ENCODE measurements around the gene CCNG2.
"Not testable (repeated sequence)": the region's sequence is repeated elsewhere in the genome, so short reads cannot be mapped to it uniquely, and the experiment has no call there.

The CCNG2 gene

GRCh38 chr4:77132652-77133312, 24.2 kb upstream of the CCNG2 start:
- FAIRE-seq: no peak

GRCh38 chr4:77137448-77137847, 19.6 kb upstream of the CCNG2 start:
- FAIRE-seq; DNase-seq (ENCODE audit: insufficient read length, low spot score): not testable (repeated sequence)

More at GRCh38 chr4:77132652-77133312, 24.2 kb upstream of the CCNG2 start:
- TF ChIP-seq CTCF (IDR thresholded peaks at IDR 0.05; ENCODE audit: insufficient read depth, missing control alignments): no peak
- no peak for DNase-seq (ENCODE audit: insufficient read length, low spot score)

GRCh38 chr4:77141964-77142645, 14.9 kb upstream of the CCNG2 start:
- FAIRE-seq (no peak), DNase-seq (ENCODE audit: insufficient read length, low spot score) (no peak)
- TF ChIP-seq CTCF (IDR thresholded peaks at IDR 0.05; ENCODE audit: insufficient read depth, missing control alignments): no peak

GRCh38 chr4:77142646-77143028, 14.4 kb upstream of the CCNG2 start:
- no peak for TF ChIP-seq CTCF (IDR thresholded peaks at IDR 0.05; ENCODE audit: insufficient read depth, missing control alignments)
- DNase-seq (ENCODE audit: insufficient read length, low spot score) (no peak), FAIRE-seq (no peak)

GRCh38 chr4:77143091-77143490, 13.9 kb upstream of the CCNG2 start:
- TF ChIP-seq CTCF (IDR thresholded peaks at IDR 0.05; ENCODE audit: insufficient read depth, missing control alignments): no peak
- DNase-seq (ENCODE audit: insufficient read length, low spot score): no peak
- FAIRE-seq: no peak

- FAIRE-seq: no peak
- no peak for TF ChIP-seq CTCF (IDR thresholded peaks at IDR 0.05; ENCODE audit: insufficient read depth, missing control alignments)
- DNase-seq (ENCODE audit: insufficient read length, low spot score): no peak
Observed at GRCh38 chr4:77145842-77146185, 11.2 kb upstream of the CCNG2 start.

- FAIRE-seq (no peak), DNase-seq (ENCODE audit: insufficient read length, low spot score) (no peak)
- TF ChIP-seq CTCF (IDR thresholded peaks at IDR 0.05; ENCODE audit: insufficient read depth, missing control alignments): no peak
Observed at GRCh38 chr4:77146186-77147078, 10.6 kb upstream of the CCNG2 start.

Data from D721Med (cell line).